ENCODE data around the gene SORCS2.

SORCS2 gene

DNA sequence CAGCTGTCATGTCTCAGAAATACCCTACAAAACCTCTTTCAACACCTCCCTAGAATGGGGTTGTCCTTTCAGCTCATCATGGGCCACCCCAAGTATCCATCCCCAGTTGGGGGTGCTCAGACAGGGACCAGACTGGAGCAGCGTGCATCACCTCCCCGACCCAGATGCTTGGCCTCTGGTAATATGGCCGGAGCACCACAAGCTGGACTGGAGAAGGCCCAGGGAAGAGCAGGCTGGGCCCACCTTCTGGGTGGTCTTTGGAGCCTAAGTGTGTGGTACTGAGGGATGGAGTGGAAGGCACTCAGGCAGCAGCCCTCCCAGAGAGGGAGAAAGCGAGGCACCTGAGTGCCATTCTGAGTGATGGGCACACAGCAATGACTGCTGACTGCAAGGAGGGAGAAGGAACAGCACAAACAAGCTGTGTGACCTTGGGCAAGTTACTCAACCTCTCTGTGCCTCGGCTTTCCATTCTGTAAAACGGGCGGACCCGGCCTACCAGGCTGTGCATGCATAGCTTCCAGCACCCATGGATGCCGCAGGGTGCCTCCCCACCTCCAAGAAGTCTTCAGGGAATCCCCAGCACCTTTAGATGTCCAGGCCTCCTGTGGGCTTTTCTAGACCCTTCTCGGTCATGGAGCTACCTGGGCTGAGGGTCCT, 519.1 kb downstream of the SORCS2 start:
- no peak for TF ChIP-seq CTCF (IDR thresholded peaks at IDR 0.05; ENCODE audit: extremely low read depth, insufficient read depth, missing control alignments)
- in situ Hi-C loops (cut with MboI; ENCODE audit: low pct_unique_long_range_greater_than_20kb, low sequenced_read_pairs, unreplicated experiment) = loop anchor here (25.0 kb wide), 1 partner anchor 499 kb away; no protein-coding TSS in a partner anchor
- DNase-seq (ENCODE audit: low spot score) = no peak

DNA sequence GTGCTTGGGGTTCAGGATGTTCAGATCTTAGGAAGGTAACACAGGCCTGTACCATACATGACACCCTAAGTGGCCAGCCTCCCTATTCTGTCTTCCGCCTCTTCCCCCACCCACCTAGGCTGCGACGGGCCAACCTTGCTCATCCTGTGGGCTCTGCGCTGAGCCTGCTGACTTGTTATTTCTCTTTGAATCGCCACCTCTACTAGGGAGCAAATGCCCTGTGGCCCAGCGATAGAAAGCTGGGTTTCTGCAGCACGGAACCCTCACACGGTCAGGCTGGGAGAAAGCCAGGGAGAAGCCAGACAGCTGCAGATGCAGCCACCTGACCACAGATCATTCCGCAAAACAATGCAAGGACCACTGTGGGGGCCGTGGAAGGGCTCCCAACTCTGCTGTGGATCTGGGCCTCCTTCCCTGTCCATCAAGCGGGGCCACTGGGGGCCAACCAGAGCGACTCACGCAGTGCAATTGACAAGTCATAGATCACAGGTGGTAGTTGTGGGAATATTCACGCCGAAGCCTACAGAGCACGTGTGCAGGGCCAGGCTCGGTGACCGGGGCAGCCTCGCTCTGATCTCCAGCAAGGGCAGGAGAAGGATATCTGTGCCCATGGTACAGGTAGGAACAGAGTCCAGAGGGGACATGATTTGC, 519.8 kb downstream of the SORCS2 start:
- TF ChIP-seq CTCF (IDR thresholded peaks at IDR 0.05; ENCODE audit: extremely low read depth, insufficient read depth, missing control alignments) = no peak
- in situ Hi-C loops (cut with MboI; ENCODE audit: low pct_unique_long_range_greater_than_20kb, low sequenced_read_pairs, unreplicated experiment) = loop anchor here (25.0 kb wide), 1 partner anchor 500 kb away; no protein-coding TSS in a partner anchor
- no peak for DNase-seq (ENCODE audit: low spot score)

DNA sequence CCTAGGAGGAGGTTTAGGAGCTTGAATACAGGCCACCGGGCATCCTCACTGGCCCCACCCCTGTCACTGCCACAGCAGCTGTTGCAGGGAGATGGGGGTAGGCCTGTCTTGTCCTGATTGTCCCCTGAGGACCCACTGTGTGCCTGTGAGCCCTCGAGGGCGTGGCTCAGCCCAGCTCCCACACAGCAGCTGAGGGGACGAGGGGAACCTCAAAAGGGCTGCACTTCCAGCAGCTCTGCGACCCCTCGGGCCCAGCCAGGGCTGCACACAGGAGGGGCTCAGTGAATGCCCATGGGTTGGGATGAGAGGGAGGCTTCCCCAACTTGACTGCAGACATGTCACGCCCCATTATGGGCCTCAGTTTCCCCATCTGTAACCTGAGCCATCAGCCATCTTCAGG, 521.4 kb downstream of the SORCS2 start:
- no peak for DNase-seq (ENCODE audit: low spot score)
- in situ Hi-C loops (cut with MboI; ENCODE audit: low pct_unique_long_range_greater_than_20kb, low sequenced_read_pairs, unreplicated experiment) = loop anchor here (25.0 kb wide), 1 partner anchor 501 kb away; no protein-coding TSS in a partner anchor
- no peak for TF ChIP-seq CTCF (IDR thresholded peaks at IDR 0.05; ENCODE audit: extremely low read depth, insufficient read depth, missing control alignments)

GRCh38 chr4:7714176-7714575, 521.8 kb downstream of the SORCS2 start:
- in situ Hi-C loops (cut with MboI; ENCODE audit: low pct_unique_long_range_greater_than_20kb, low sequenced_read_pairs, unreplicated experiment) = loop anchor here (25.0 kb wide), 1 partner anchor 502 kb away; no protein-coding TSS in a partner anchor
- DNase-seq (ENCODE audit: low spot score) = no peak
- no peak for TF ChIP-seq CTCF (IDR thresholded peaks at IDR 0.05; ENCODE audit: extremely low read depth, insufficient read depth, missing control alignments)

DNA sequence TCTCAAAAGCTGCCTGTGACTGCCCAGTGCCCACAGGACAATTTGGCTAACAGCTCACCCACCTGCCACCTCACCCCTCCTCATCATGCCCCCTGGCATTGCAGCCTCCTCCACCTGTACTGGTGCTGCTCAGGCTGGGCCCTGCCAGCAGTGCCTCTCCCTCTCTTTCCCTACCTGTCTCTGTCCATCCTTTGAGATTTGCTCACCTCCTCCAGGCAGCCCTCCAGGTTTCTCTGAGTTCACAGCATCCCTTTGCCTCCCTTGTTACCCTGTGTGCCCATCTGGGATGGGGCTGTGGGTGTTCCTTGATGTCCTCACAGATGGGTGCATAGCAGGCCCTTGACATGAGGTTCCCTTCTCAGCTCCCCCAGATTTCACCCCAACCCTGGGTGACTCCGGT, 522.4 kb downstream of the SORCS2 start:
- no peak for DNase-seq (ENCODE audit: low spot score)
- TF ChIP-seq CTCF (IDR thresholded peaks at IDR 0.05; ENCODE audit: extremely low read depth, insufficient read depth, missing control alignments) = no peak
- in situ Hi-C loops (cut with MboI; ENCODE audit: low pct_unique_long_range_greater_than_20kb, low sequenced_read_pairs, unreplicated experiment) = loop anchor here (25.0 kb wide), 1 partner anchor 502 kb away; no protein-coding TSS in a partner anchor

DNA sequence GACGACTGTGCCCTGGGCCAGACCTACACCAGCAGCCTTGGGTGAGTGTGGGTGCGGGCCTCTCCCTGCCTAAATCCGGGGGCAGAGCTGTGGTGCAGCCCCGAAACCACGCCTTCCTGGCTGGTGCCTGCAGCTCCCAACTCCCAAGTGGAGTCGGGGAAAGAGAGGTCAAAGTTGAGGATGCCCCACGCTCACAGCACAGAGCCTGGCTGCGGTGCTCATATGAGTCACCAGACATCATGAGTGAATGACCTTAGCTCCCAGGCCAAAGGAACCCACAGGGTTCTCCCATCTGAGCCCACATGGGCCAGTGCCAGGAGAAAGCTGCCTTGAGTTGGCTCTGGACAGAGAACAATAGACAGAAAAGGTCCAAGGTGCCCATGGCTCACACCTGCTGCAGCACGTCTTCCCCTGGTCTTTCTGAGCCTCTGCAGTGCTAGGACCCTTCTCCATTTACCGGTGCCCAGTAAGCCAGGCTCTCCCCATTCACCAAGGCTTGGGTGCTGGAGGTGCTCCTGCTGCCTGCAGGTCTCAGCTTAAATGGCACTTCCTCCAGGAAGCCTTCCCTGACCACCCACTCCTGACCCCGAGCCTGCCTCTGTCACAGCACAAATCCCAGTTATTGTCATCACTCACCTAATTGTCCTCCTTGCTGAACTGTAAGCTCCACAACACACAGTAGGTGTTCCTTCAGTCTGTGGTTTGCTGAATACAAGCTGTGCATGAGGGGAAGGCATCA, 523.1 kb downstream of the SORCS2 start:
- no peak for DNase-seq (ENCODE audit: low spot score)
- TF ChIP-seq CTCF (IDR thresholded peaks at IDR 0.05; ENCODE audit: extremely low read depth, insufficient read depth, missing control alignments) = no peak
- in situ Hi-C loops (cut with MboI; ENCODE audit: low pct_unique_long_range_greater_than_20kb, low sequenced_read_pairs, unreplicated experiment) = loop anchor here (25.0 kb wide), 1 partner anchor 503 kb away; no protein-coding TSS in a partner anchor
